Testis (tissue), 3 donors: ENCODE measurements around the gene FIBCD1. TPM values are rescaled to one million over a fixed set of nuclear protein-coding genes. Genes with fewer than 3 reads are reported as not detected.

Experiments
- DNase-seq: peaks from one replicate; pipeline ENCODE4 v3.0.0-alpha.2; 2019
- H3K27ac ChIP-seq, 2 donors: fragments of 200-600 bp; sonication (generic); one replicate each; pipeline ENCODE4 v1.5.1; 2019
- H3K27me3 ChIP-seq: fragments of 200-600 bp; sonication (generic); one replicate; pipeline ENCODE4 v1.5.1; 2019
- H3K36me3 ChIP-seq: fragments of 200-600 bp; sonication (generic); one replicate; pipeline ENCODE4 v1.5.1; 2017; ENCODE audit warnings: low read depth; ENCODE audit errors: missing control alignments
- H3K4me1 ChIP-seq: fragments of 200-600 bp; sonication (generic); one replicate; pipeline ENCODE4 v1.5.1; 2019
- H3K4me3 ChIP-seq, 2 donors: fragments of 200-600 bp; sonication (generic); one replicate each; pipeline ENCODE4 v1.5.1; 2017 to 2019
- H3K9me3 ChIP-seq: fragments of 200-600 bp; sonication (generic); one replicate; pipeline ENCODE4 v1.5.1; 2017
- CTCF ChIP-seq, 3 experiments: fragments of 450-650 bp in 2 of 3; fragments of 200-600 bp in 1 of 3; sonication (generic) in 1 of 3; IDR thresholded peaks; one replicate each; pipeline ENCODE4 v1.5.1; 2016 to 2019; ENCODE audit warnings: antibody characterized with exemption in 3 of 3, mild to moderate bottlenecking in 2 of 3, moderate library complexity in 1 of 3
- POLR2A ChIP-seq: fragments of 450-650 bp; IDR thresholded peaks from one replicate; pipeline ENCODE4 v1.6.1; 2017; ENCODE audit warnings: antibody characterized with exemption, mild to moderate bottlenecking, moderate library complexity
- WGBS, 2 donors: methylation state at CpG; one replicate each; pipeline ENCODE4 v1.1.5; 2018; 5-methylcytosine and 5-hydroxymethylcytosine counted together
- intact Hi-C: fragments of 100-400 bp; cut with DNase I; formaldehyde crosslinking; loops from one replicate; pipeline ENCODE4 v1.15.1; 2023; ENCODE audit warnings: low total_unique reads
- polyA plus RNA-seq: library from polyadenylated mRNA; stranded (reverse); fragments of 350-450 nt; fragmentation: Illumina TruSeq; extraction: RNeasy Lipid Tissue Mini Kit (QIAGEN cat#74804); gene quantifications from one replicate; pipeline ENCODE4 v1.2.3, GENCODE V29; 2014; ENCODE audit warnings: low read depth, low replicate concordance; ENCODE audit not compliant: insufficient read depth
- total RNA-seq, 2 donors: library from RNA; depleted of rRNA; stranded (reverse); fragments of >200 nt; gene quantifications; one replicate each; pipeline ENCODE4 v1.2.3, GENCODE V29; 2016

FIBCD1 gene
- total and polyA plus RNA-seq, 3 donors from 2014 or later, result 20.8 to 33.5 (median 29.1) TPM

DNA sequence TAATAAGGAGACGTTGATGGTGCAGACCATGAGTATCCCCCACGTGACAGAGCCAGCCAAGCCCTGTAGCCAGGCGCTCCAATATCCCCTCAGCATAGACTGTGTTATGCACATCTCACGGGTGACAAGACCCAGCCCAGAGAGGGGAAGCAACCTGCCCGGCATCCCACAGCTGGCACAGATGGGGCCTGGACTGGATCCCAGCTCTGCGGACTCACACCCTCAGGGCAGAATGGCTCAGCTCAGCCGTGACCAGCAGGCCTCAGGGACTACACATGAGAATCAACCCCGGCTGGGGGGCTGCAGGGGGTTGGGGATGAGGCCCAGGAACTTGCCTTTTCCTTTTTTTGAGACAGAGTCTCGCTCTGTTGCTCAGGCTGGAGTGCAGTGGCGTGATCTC is 11.7 kb downstream of the FIBCD1 start:
- H3K27me3 ChIP-seq, result no peaks in the 10 kb centered on the region
- H3K36me3 ChIP-seq, result no peaks in the 10 kb centered on the region
- intact Hi-C loops, result no loop called here
- no peak overlapping the region for H3K27ac ChIP-seq
- H3K9me3 ChIP-seq, result no peaks in the 10 kb centered on the region
- TF ChIP-seq POLR2A (no peak), CTCF (IDR thresholded peaks at IDR 0.05) (no peak)
- no peak overlapping the region for H3K4me3 ChIP-seq
- 87 to 96% methylated on average over 9 to 10 of the region's 10 CpGs for WGBS, 2 donors
- peaks cover 10% of the 10 kb centered on the region for H3K4me1 ChIP-seq
- DNase-seq, result no peak

GRCh38 chr9:130925050-130925678 is 13.9 kb downstream of the FIBCD1 start:
- Histone ChIP-seq H3K4me3 (no peak overlapping the region), H3K4me1 (peaks cover 17% of the 10 kb centered on the region), H3K27me3 (no peaks in the 10 kb centered on the region), H3K9me3 (no peaks in the 10 kb centered on the region), H3K36me3 (no peaks in the 10 kb centered on the region), H3K27ac (no peak overlapping the region)
- intact Hi-C loops, result no loop called here
- no peak for TF ChIP-seq CTCF (IDR thresholded peaks at IDR 0.05)
- no peak for TF ChIP-seq POLR2A
- no peak for DNase-seq
- WGBS, 2 donors, result 74 to 89% methylated on average over 3 to 19 of the region's 19 CpGs

DNA sequence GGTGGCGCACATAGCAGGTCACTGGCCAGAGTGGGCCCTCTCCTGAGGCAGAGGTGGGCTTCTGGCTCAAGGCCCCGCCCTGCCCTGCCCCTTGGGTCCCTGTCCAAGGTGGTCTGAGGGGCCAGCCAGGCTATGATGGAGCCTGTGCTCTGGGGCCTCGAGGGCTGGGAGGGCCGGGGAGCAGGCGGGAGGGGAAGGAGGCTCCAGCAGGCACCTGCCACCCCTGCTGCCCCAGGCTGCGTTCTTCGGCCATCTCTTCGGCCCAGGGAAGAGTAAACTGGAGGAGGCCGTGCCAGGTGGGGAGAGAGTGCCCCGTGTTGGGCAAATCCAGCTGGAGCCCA is 14.6 kb downstream of the FIBCD1 start:
- Histone ChIP-seq H3K4me3 (no peak overlapping the region), H3K36me3 (no peaks in the 10 kb centered on the region), H3K27me3 (no peaks in the 10 kb centered on the region), H3K9me3 (no peaks in the 10 kb centered on the region), H3K4me1 (peaks cover 17% of the 10 kb centered on the region), H3K27ac (no peak overlapping the region)
- intact Hi-C loops, result no loop called here
- WGBS, 2 donors, result 94 to 95% methylated on average over 4 to 10 of the region's 10 CpGs
- no peak for DNase-seq
- no peak for TF ChIP-seq CTCF (IDR thresholded peaks at IDR 0.05)
- no peak for TF ChIP-seq POLR2A

GRCh38 chr9:130923611-130924447 is 15.2 kb downstream of the FIBCD1 start:
- H3K27ac ChIP-seq, result no peak overlapping the region
- H3K4me3 ChIP-seq, result no peak overlapping the region
- H3K27me3 ChIP-seq, result no peaks in the 10 kb centered on the region
- intact Hi-C loops, result no loop called here
- no peaks in the 10 kb centered on the region for H3K36me3 ChIP-seq
- H3K4me1 ChIP-seq, result peaks cover 17% of the 10 kb centered on the region
- WGBS, 2 donors, result 91% methylated on average over 40 of the region's 42 CpGs; no CpG with 5 or more reads in 1 of the 2 donors
- DNase-seq, result no peak
- H3K9me3 ChIP-seq, result no peaks in the 10 kb centered on the region
- no peak for TF ChIP-seq CTCF (IDR thresholded peaks at IDR 0.05)
- no peak for TF ChIP-seq POLR2A
